HCT116 (cell line): ENCODE measurements around the gene ACD. TPM values are rescaled to one million over a fixed set of nuclear protein-coding genes. Genes with fewer than 3 reads are reported as not detected.

Experiments used
- ATAC-seq: fragments of 200-7000 bp; cut with Tn5 transposase; 2 replicates; pipeline ENCODE4 v1.9.1; 2020; ENCODE audit warnings: mild to moderate bottlenecking, moderate library complexity
- BruUV-seq: library from RNA; stranded (reverse); fragments of 400-500 nt; replicated peaks from 2 replicates; lab custom pipeline; 2021; lab: Mats Ljungman, UMichigan
- CTCF ChIA-PET: fragments of 300-600 bp; sonication (Branson Sonifier 250); formaldehyde crosslinking; loops from one replicate; lab custom pipeline; 2021; ENCODE audit warnings: antibody characterized with exemption; lab: Charles Lee
- POLR2A ChIA-PET: fragments of 300-600, 350-600 bp; sonication (Branson Sonifier 250); formaldehyde crosslinking; loops from one replicate; lab custom pipeline; 2021; ENCODE audit warnings: antibody characterized with exemption; lab: Charles Lee
- RAD21 ChIA-PET, 2 experiments: fragments of 300-600 bp; sonication (Branson Sonifier 250); formaldehyde crosslinking; loops; one replicate each; lab custom pipeline; 2023; ENCODE audit warnings: low total read pairs in 2 of 2; ENCODE audit not compliant: uncharacterized antibody in 2 of 2, unreplicated experiment in 2 of 2, low non-redundant PET in 1 of 2; lab: Charles Lee
- DNase-seq: peaks from one replicate; pipeline ENCODE4 v3.0.0-alpha.2; 2010; ENCODE audit warnings: low read depth, low spot score
- H2AFZ ChIP-seq: fragments of 200-600 bp; shearing (Covaris generic), sonication (generic); 2 replicates; pipeline ENCODE4 v1.6.1; 2017; ENCODE audit warnings: low read depth, mixed run types, mixed read lengths, antibody characterized with exemption, low read length; ENCODE audit not compliant: poor library complexity, severe bottlenecking
- H3K27ac ChIP-seq: 2 replicates; pipeline ENCODE4 v1.5.1; 2012; ENCODE audit warnings: low read depth, low read length
- H3K27me3 ChIP-seq: fragments of 200-600 bp; sonication (generic); 2 replicates; pipeline ENCODE4 v1.6.1; 2016; ENCODE audit warnings: mixed run types, low read length, mixed read lengths; ENCODE audit not compliant: insufficient read depth
- H3K36me3 ChIP-seq, 2 experiments: fragments of 200-500 bp in 1 of 2; fragments of 200-600 bp in 1 of 2; sonication (Bioruptor generic) in 1 of 2; sonication (generic) in 1 of 2; 2 replicates each; pipeline versions ENCODE4 v1.5.1 to v1.6.1; 2014 to 2016; ENCODE audit warnings: low read length in 2 of 2, inconsistent platforms in 1 of 2, mixed read lengths in 1 of 2, mixed run types in 1 of 2; ENCODE audit not compliant: insufficient read depth in 2 of 2, control insufficient read depth in 1 of 2
- H3K4me1 ChIP-seq, 2 experiments: fragments of 200-600 bp in 1 of 2; sonication (generic) in 1 of 2; 2 replicates each; pipeline versions ENCODE4 v1.5.1 to v1.6.1; 2012 to 2017; ENCODE audit warnings: low read length in 2 of 2, inconsistent platforms in 1 of 2, mild to moderate bottlenecking in 1 of 2, mixed read lengths in 1 of 2, mixed run types in 1 of 2, moderate library complexity in 1 of 2; ENCODE audit not compliant: insufficient read depth in 2 of 2, control insufficient read depth in 1 of 2
- H3K4me2 ChIP-seq: fragments of 200-600 bp; sonication (generic); 2 replicates; pipeline ENCODE4 v1.6.1; 2017; ENCODE audit warnings: mixed run types, low read length, mixed read lengths
- H3K4me3 ChIP-seq, 2 experiments: fragments of 200-600 bp in 1 of 2; sonication (generic) in 1 of 2; replicated peaks in 1 of 2; 2 replicates each; pipeline ENCODE4 v1.5.1; 2011 to 2016; ENCODE audit warnings: low read length in 2 of 2, control low read depth in 1 of 2, low read depth in 1 of 2, mild to moderate bottlenecking in 1 of 2, mixed read lengths in 1 of 2, mixed run types in 1 of 2
- H3K79me2 ChIP-seq: fragments of 200-600 bp; sonication (generic); 2 replicates; pipeline ENCODE4 v1.6.1; 2017; ENCODE audit warnings: mild to moderate bottlenecking, mixed run types, low read length, moderate library complexity, mixed read lengths; ENCODE audit not compliant: insufficient read depth
- H3K9ac ChIP-seq: fragments of 200-600 bp; sonication (generic); 2 replicates; pipeline ENCODE4 v1.6.1; 2016; ENCODE audit warnings: low read length, mixed read lengths
- H3K9me2 ChIP-seq: fragments of 200-600 bp; sonication (generic), shearing (Covaris generic); 2 replicates; pipeline ENCODE4 v1.6.1; 2017; ENCODE audit warnings: mixed run types, mild to moderate bottlenecking, moderate library complexity; ENCODE audit not compliant: insufficient read depth
- H3K9me3 ChIP-seq, 2 experiments: fragments of 200-500 bp in 1 of 2; fragments of 200-600 bp in 1 of 2; sonication (Bioruptor generic) in 1 of 2; sonication (generic) in 1 of 2; 2 replicates each; pipeline ENCODE4 v1.6.1; 2014 to 2017; ENCODE audit warnings: low read length in 2 of 2, mixed read lengths in 2 of 2, inconsistent platforms in 1 of 2, low read depth in 1 of 2, mild to moderate bottlenecking in 1 of 2, mixed run types in 1 of 2, moderate library complexity in 1 of 2; ENCODE audit not compliant: control insufficient read depth in 1 of 2, insufficient read depth in 1 of 2
- H4K20me1 ChIP-seq: fragments of 200-600 bp; sonication (generic), shearing (Covaris generic); 2 replicates; pipeline ENCODE4 v1.6.1; 2017; ENCODE audit warnings: mixed run types, mild to moderate bottlenecking, moderate library complexity; ENCODE audit not compliant: insufficient read depth
- CBX3 ChIP-seq: IDR thresholded peaks from 2 replicates; pipeline ENCODE4 v1.6.1; 2012; ENCODE audit warnings: low read depth
- CEBPB ChIP-seq: IDR thresholded peaks from 2 replicates; pipeline ENCODE4 v1.6.1; 2012; ENCODE audit warnings: low read depth
- EZH2 ChIP-seq: fragments of 200-600 bp; sonication (generic); IDR thresholded peaks from 2 replicates; pipeline ENCODE4 v1.6.1; 2017; ENCODE audit warnings: antibody characterized with exemption, mixed run types
- intact Hi-C: fragments of 100-400 bp; cut with micrococcal nuclease; formaldehyde crosslinking; loops from 2 replicates; pipeline ENCODE4 v1.10.0; 2022
- total RNA-seq: library from RNA; stranded (reverse); gene quantifications from one replicate; pipeline ENCODE4 v1.2.1, GENCODE V29; 2021; ENCODE audit not compliant: unreplicated experiment
- TF ChIP-seq, protein P1 (sequence below): IDR thresholded peaks from 2 replicates; pipeline ENCODE4 v1.6.1; 2012
- TF ChIP-seq, protein P2 (sequence below), 3 experiments: fragments of 200-600 bp in 1 of 3; sonication (generic) in 1 of 3; IDR thresholded peaks in 2 of 3; conservative IDR thresholded peaks in 1 of 3; 2 replicates each; pipeline ENCODE4 v1.5.1; 2012 to 2017; ENCODE audit warnings: low read depth in 2 of 3, low read length in 2 of 3, antibody characterized with exemption in 1 of 3, borderline replicate concordance in 1 of 3, control low read depth in 1 of 3, mild to moderate bottlenecking in 1 of 3, mixed read lengths in 1 of 3, mixed run types in 1 of 3, moderate library complexity in 1 of 3; ENCODE audit not compliant: insufficient read depth in 1 of 3

Gene ACD
- total RNA-seq, 1 experiment from 2014 or later: 53.8 TPM

DNA sequence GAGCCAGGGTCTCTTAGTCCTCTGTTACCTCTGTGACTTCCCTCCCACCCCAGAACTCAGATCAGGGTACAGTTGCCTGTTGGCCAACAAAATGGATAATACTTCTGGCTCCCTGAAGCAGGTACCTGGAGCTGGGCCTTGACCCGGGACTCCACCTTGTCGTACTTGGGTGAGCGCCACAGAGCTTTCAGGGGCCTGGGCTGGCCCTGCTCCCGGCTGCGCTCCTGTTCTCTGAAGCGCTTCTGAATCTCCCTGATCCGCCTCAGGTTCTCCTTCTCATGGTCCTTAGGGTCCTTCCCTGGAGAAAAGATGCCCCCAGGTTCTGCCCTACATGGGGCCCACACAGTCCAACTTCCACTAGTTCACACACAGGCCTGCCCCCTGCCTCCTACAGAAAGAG is 4.8 kb upstream of the ACD start:
- BruUV-seq: no TSS peak
- Histone ChIP-seq H3K27ac (no peak overlapping the region), H3K4me1 (peaks cover 9 to 48% of the 10 kb centered on the region in 2 experiments; a peak in 3 of 4 replicates), H3K4me3 (no peak overlapping the region), H3K4me2 (no peak overlapping the region), H2AFZ (no peak overlapping the region), H4K20me1 (no peaks in the 10 kb centered on the region), H3K79me2 (peaks cover 5% of the 10 kb centered on the region; the same call in 1 of the 2 replicates), H3K9me3 (no peaks in the 10 kb centered on the region), H3K27me3 (no peaks in the 10 kb centered on the region), H3K9ac (no peak overlapping the region), H3K36me3 (no peaks in the 10 kb centered on the region), H3K9me2 (no peaks in the 10 kb centered on the region)
- TF ChIP-seq, protein P1, sequence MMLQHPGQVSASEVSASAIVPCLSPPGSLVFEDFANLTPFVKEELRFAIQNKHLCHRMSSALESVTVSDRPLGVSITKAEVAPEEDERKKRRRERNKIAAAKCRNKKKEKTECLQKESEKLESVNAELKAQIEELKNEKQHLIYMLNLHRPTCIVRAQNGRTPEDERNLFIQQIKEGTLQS: no peak
- TF ChIP-seq EZH2: no peak
- RAD21 ChIA-PET: no interaction called here
- DNase-seq (no peak), ATAC-seq (no peak)
- POLR2A ChIA-PET: no interaction called here
- intact Hi-C loops: loop anchor here (10.0 kb wide), 1 partner anchor 710 kb away; no protein-coding TSS in a partner anchor
- CTCF ChIA-PET: no interaction called here

DNA sequence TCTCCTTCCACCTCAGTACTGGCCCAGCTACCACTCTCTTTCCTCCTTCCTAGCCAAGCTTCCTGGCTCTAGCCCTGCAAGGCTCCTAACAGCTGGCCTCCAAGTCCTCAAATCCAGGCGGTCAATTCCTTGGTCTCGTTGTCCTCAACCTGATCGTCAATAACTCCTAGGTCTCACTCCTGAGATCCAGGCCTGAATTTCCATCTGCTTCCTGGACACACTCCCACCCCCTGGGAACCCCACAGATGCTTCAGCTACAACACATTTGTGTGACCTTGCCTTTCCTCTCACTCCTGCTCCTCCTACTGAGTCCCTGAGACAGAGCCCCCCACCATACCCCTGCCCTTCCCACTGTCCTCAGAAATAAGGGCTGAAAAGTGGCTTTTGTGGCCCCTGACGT is 4.2 kb upstream of the ACD start:
- no peaks in the 10 kb centered on the region for H3K36me3 ChIP-seq
- DNase-seq: no peak
- no peaks in the 10 kb centered on the region for H3K9me3 ChIP-seq
- intact Hi-C loops: loop anchor here (10.0 kb wide), 1 partner anchor 709 kb away; no protein-coding TSS in a partner anchor
- no TSS peak for BruUV-seq
- POLR2A ChIA-PET: no interaction called here
- peaks cover 11% of the 10 kb centered on the region; the same call in 1 of the 2 replicates for H3K79me2 ChIP-seq
- no peak for ATAC-seq
- no peak overlapping the region for H3K4me2 ChIP-seq
- no peak overlapping the region for H3K4me3 ChIP-seq
- CTCF ChIA-PET: interaction anchor here (1.2 to 2.0 kb wide), 3 partner anchors 8 to 143 kb away, joined by 5 to 13 read pairs (median 5); no protein-coding TSS in a partner anchor
- no peak overlapping the region for H2AFZ ChIP-seq
- H3K27me3 ChIP-seq: no peaks in the 10 kb centered on the region
- no peak overlapping the region for H3K27ac ChIP-seq
- no peak overlapping the region for H3K9ac ChIP-seq
- TF ChIP-seq, protein P1: no peak
- no peak for TF ChIP-seq CEBPB
- no peak for TF ChIP-seq CBX3
- TF ChIP-seq, protein P2, sequence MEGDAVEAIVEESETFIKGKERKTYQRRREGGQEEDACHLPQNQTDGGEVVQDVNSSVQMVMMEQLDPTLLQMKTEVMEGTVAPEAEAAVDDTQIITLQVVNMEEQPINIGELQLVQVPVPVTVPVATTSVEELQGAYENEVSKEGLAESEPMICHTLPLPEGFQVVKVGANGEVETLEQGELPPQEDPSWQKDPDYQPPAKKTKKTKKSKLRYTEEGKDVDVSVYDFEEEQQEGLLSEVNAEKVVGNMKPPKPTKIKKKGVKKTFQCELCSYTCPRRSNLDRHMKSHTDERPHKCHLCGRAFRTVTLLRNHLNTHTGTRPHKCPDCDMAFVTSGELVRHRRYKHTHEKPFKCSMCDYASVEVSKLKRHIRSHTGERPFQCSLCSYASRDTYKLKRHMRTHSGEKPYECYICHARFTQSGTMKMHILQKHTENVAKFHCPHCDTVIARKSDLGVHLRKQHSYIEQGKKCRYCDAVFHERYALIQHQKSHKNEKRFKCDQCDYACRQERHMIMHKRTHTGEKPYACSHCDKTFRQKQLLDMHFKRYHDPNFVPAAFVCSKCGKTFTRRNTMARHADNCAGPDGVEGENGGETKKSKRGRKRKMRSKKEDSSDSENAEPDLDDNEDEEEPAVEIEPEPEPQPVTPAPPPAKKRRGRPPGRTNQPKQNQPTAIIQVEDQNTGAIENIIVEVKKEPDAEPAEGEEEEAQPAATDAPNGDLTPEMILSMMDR (IDR thresholded peaks at IDR 0.05 in 2 of 3, conservative IDR thresholded peaks at IDR 0.05 in 1 of 3; ENCODE audit: borderline replicate concordance in 1 of 3, insufficient read depth in 1 of 3, low read depth in 2 of 3, low read length in 2 of 3): no peak
- TF ChIP-seq, all 23 proteins: peak for 0
- RAD21 ChIA-PET: no interaction called here
- H3K9me2 ChIP-seq: no peaks in the 10 kb centered on the region
- H4K20me1 ChIP-seq: no peaks in the 10 kb centered on the region
- peaks cover 9 to 50% of the 10 kb centered on the region in 2 experiments; a peak in 3 of 4 replicates for H3K4me1 ChIP-seq
